K562 (cell line): ENCODE results near the gene CRACR2B. TPM values are rescaled to one million over a fixed set of nuclear protein-coding genes. Genes with fewer than 3 reads are reported as not detected.

Experiments
- ATAC-seq: fragments of 200-7000 bp; cut with Tn5 transposase; 3 replicates; pipeline ENCODE4 v1.9.1; 2020; ENCODE audit warnings: moderate library complexity
- BruUV-seq: library from RNA; stranded (reverse); fragments of 400-500 nt; replicated peaks from 2 replicates; lab custom pipeline; 2021; lab: Mats Ljungman, UMichigan
- CTCF ChIA-PET: fragments of 300-600 bp; formaldehyde crosslinking; extraction: SDS; loops from one replicate; lab custom pipeline; 2021; ENCODE audit warnings: low intra/inter-chr PET ratio; lab: Yijun Ruan, JAX
- POLR2A ChIA-PET: fragments of 300-600, 350-650 bp; sonication (Branson Sonifier 250); formaldehyde crosslinking; extraction: SDS; loops from one replicate; lab custom pipeline; 2021; ENCODE audit warnings: antibody characterized with exemption, inconsistent platforms; lab: Yijun Ruan, JAX
- DNase-seq, 4 experiments: peaks; one replicate each; pipeline versions ENCODE4 v3.0.0 to v3.0.0-alpha.2; 2011 to 2018; ENCODE audit warnings: low spot score in 3 of 4, mixed read lengths in 3 of 4; ENCODE audit errors: extremely low read depth in 1 of 4
- FAIRE-seq: peaks from 2 replicates; lab custom pipeline; 2011; peaks lifted over from hg19 to GRCh38; lab: Jason Lieb, UNC
- H2AFZ ChIP-seq: 2 replicates; pipeline ENCODE4 v1.6.0; 2011; ENCODE audit warnings: low read depth, low read length, control low read depth, inconsistent platforms
- H3K27ac ChIP-seq: fragments of 200-600 bp; 3 replicates; pipeline ENCODE4 v1.8.0; 2011; ENCODE audit warnings: low read depth, mild to moderate bottlenecking, control low read depth, inconsistent platforms, low read length, moderate library complexity, mixed read lengths; ENCODE audit errors: extremely low read depth
- H3K27me3 ChIP-seq, 2 experiments: fragments of 300-600 bp in 1 of 2; 2 replicates in 1 of 2; 3 replicates in 1 of 2; pipeline versions ENCODE4 v1.6.0 to v1.8.0; 2011; ENCODE audit warnings: inconsistent platforms in 2 of 2, low read length in 2 of 2, mild to moderate bottlenecking in 1 of 2, mixed read lengths in 1 of 2, moderate library complexity in 1 of 2; ENCODE audit not compliant: control insufficient read depth in 2 of 2, insufficient read depth in 2 of 2
- H3K36me3 ChIP-seq: fragments of 300-600 bp; 3 replicates; pipeline ENCODE4 v1.8.0; 2011; ENCODE audit warnings: mild to moderate bottlenecking, low read length, inconsistent platforms; ENCODE audit not compliant: control insufficient read depth, insufficient read depth
- H3K4me1 ChIP-seq, 2 experiments: fragments of 200-600 bp in 1 of 2; replicated peaks in 1 of 2; 2 replicates in 1 of 2; 3 replicates in 1 of 2; pipeline versions ENCODE4 v1.5.1 to v1.8.0; 2011; ENCODE audit warnings: inconsistent platforms in 2 of 2, low read length in 2 of 2, mild to moderate bottlenecking in 1 of 2, mixed read lengths in 1 of 2, moderate library complexity in 1 of 2; ENCODE audit not compliant: control insufficient read depth in 2 of 2, insufficient read depth in 2 of 2
- H3K4me2 ChIP-seq: 2 replicates; pipeline ENCODE4 v1.6.1; 2011; ENCODE audit warnings: low read length, control low read depth, inconsistent platforms, mixed read lengths; ENCODE audit not compliant: insufficient read depth
- H3K4me3 ChIP-seq: fragments of 200-600 bp; sonication (generic), shearing (Covaris generic); 2 replicates; pipeline ENCODE4 v1.5.1; 2016; ENCODE audit warnings: control low read depth, inconsistent platforms
- H3K79me2 ChIP-seq: fragments of 200-600 bp; 3 replicates; pipeline ENCODE4 v1.8.0; 2011; ENCODE audit warnings: low read length, inconsistent platforms; ENCODE audit not compliant: control insufficient read depth, insufficient read depth
- H3K9ac ChIP-seq, 2 experiments: 2 replicates each; pipeline versions ENCODE4 v1.6.0 to v1.6.1; 2011; ENCODE audit warnings: low read depth in 2 of 2, low read length in 2 of 2, control low read depth in 1 of 2, inconsistent platforms in 1 of 2, mild to moderate bottlenecking in 1 of 2, mixed read lengths in 1 of 2; ENCODE audit not compliant: insufficient read depth in 1 of 2
- H3K9me1 ChIP-seq: one replicate; pipeline ENCODE4 v1.6.0; 2011; ENCODE audit warnings: inconsistent platforms, mild to moderate bottlenecking, low read length, moderate library complexity; ENCODE audit not compliant: control insufficient read depth, insufficient read depth
- H3K9me3 ChIP-seq: replicated peaks from 2 replicates; pipeline ENCODE4 v1.5.1; 2011; ENCODE audit warnings: low read depth, low read length, inconsistent platforms; ENCODE audit not compliant: control insufficient read depth, insufficient read depth
- H4K20me1 ChIP-seq: replicated peaks from 2 replicates; pipeline ENCODE4 v1.6.1; 2011; ENCODE audit warnings: low read length, inconsistent platforms, mixed read lengths; ENCODE audit not compliant: control insufficient read depth, insufficient read depth
- CC2D1A ChIP-seq: fragments of 450-650 bp; IDR thresholded peaks from 2 replicates; pipeline ENCODE4 v1.6.1; 2017; ENCODE audit warnings: mild to moderate bottlenecking
- EP400 ChIP-seq: fragments of 450-650 bp; IDR thresholded peaks from 2 replicates; pipeline ENCODE4 v1.6.1; 2017; ENCODE audit warnings: antibody characterized with exemption, mild to moderate bottlenecking, moderate library complexity
- ETS2 ChIP-seq: IDR thresholded peaks from 2 replicates; pipeline ENCODE4 v1.6.1; 2016; ENCODE audit warnings: borderline replicate concordance, missing genetic modification characterization, mild to moderate bottlenecking, moderate library complexity, missing compliant biosample characterization; ENCODE audit not compliant: poor library complexity, severe bottlenecking
- ILK ChIP-seq: fragments of 450-650 bp; IDR thresholded peaks from 2 replicates; pipeline ENCODE4 v1.6.1; 2016; ENCODE audit warnings: missing genetic modification characterization, low read depth, mild to moderate bottlenecking, missing compliant biosample characterization, moderate library complexity, borderline replicate concordance
- L3MBTL2 ChIP-seq: fragments of 450-650 bp; IDR thresholded peaks from 2 replicates; pipeline ENCODE4 v1.6.1; 2016; ENCODE audit warnings: mild to moderate bottlenecking, moderate library complexity
- SETDB1 ChIP-seq: IDR thresholded peaks from one replicate; pipeline ENCODE4 v1.6.1; 2012; ENCODE audit warnings: low read length, control low read depth, inconsistent platforms
- STAT5B ChIP-seq: fragments of 250-450 bp; sonication (Bioruptor Pico); IDR thresholded peaks from 2 replicates; pipeline ENCODE4 v1.8.0; 2021; ENCODE audit warnings: mild to moderate bottlenecking, inconsistent platforms
- TBL1XR1 ChIP-seq, 2 experiments: IDR thresholded peaks; 2 replicates each; pipeline ENCODE4 v1.6.1; 2012; ENCODE audit warnings: improper control_type of control experiment in 2 of 2, low read length in 2 of 2, mild to moderate bottlenecking in 1 of 2
- TBP ChIP-seq: optimal IDR thresholded peaks from 2 replicates; pipeline ENCODE3; 2011; ENCODE audit warnings: low read depth, low read length, improper control_type of control experiment
- WHSC1 ChIP-seq: IDR thresholded peaks from one replicate; pipeline ENCODE4 v1.6.1; 2012; ENCODE audit warnings: low read length, control low read depth, inconsistent platforms
- YY1 ChIP-seq, 3 experiments: IDR thresholded peaks; 2 replicates each; pipeline ENCODE4 v1.6.1; 2011; ENCODE audit warnings: low read length in 2 of 3, mild to moderate bottlenecking in 2 of 3, moderate library complexity in 2 of 3, borderline replicate concordance in 1 of 3, control low read depth in 1 of 3, low read depth in 1 of 3; ENCODE audit not compliant: insufficient read depth in 3 of 3, insufficient replicate concordance in 2 of 3, control insufficient read depth in 1 of 3, insufficient read length in 1 of 3; ENCODE audit errors: extremely low read depth in 1 of 3
- ZNF592 ChIP-seq: fragments of 450-650 bp; IDR thresholded peaks from 2 replicates; pipeline ENCODE4 v1.6.1; 2017; ENCODE audit warnings: antibody characterized with exemption, mild to moderate bottlenecking
- WGBS: fragments of 100-300 bp; shearing (Covaris generic); methylation state at CpG from one replicate; pipeline ENCODE4 v1.1.6; 2016; ENCODE audit warnings: low coverage, mixed read lengths; ENCODE audit not compliant: insufficient coverage; ENCODE audit errors: missing lambda C conversion rate; 5-methylcytosine and 5-hydroxymethylcytosine counted together
- in situ Hi-C: fragments of 300-500 bp; cut with MboI; formaldehyde crosslinking; loops from 4 replicates; pipeline ENCODE4 v1.15.0; 2018; ENCODE audit warnings: inconsistent platforms, mixed read lengths
- intact Hi-C: fragments of 100-400 bp; cut with micrococcal nuclease; formaldehyde crosslinking; loops from 2 replicates; pipeline ENCODE4 v1.14.2; 2022
- polyA plus RNA-seq, 8 experiments: library from polyadenylated mRNA; depleted of rRNA in 4 of 8; stranded (reverse) in 5 of 8; unstranded in 3 of 8; fragments of >200 nt; fragmentation: Nextera tagmentation in 2 of 8; fragmentation: Illumina TruSeq in 1 of 8; extraction: Ambion mirVana in 2 of 8; extraction: Trizol in 1 of 8; gene quantifications; 2 replicates each; pipeline versions ENCODE4 v1.2.1 to v1.2.3, GENCODE V29; 2011 to 2014; ENCODE audit warnings: inconsistent platforms in 1 of 8, missing spikeins in 1 of 8
- total RNA-seq, 7 experiments: library from RNA; depleted of rRNA in 6 of 7; stranded (reverse); fragments of >200 nt in 6 of 7; fragmentation: Illumina TruSeq in 2 of 7; extraction: Trizol in 2 of 7; gene quantifications; 2 replicates each; pipeline versions ENCODE4 v1.2.1 to v1.2.3, GENCODE V29; 2011 to 2021; ENCODE audit warnings: low replicate concordance in 1 of 7
- TF ChIP-seq, protein P1 (sequence below): sonication (generic); formaldehyde crosslinking; IDR thresholded peaks from 2 replicates; pipeline ENCODE4 v1.8.1; 2022; ENCODE audit warnings: missing genetic modification reagents
- TF ChIP-seq, protein P2 (sequence below): IDR thresholded peaks from 2 replicates; pipeline ENCODE4 v1.6.1; 2011; ENCODE audit not compliant: insufficient read length; ENCODE audit errors: extremely low read depth

The CRACR2B gene
- total and polyA plus RNA-seq, 9 of the 15 experiments (the other 6 are each of a cell fraction or from before 2014, with no cell fraction given): 0.10 to 51.0 (median 6.0) TPM

GRCh38 chr11:819129-819931, 8.4 kb upstream of the CRACR2B start:
- ChIA-PET CTCF (no interaction called here), POLR2A (interaction anchor here (0.6 to 5.2 kb wide), 15 partner anchors 8 to 259 kb away, joined by 3 to 36 read pairs (median 5); partner anchors contain the start of genes CD151, CRACR2B, LMNTD2 and POLR2L)
- peak overlapping the region; percentile 87 to 100 for H3K9ac ChIP-seq
- FAIRE-seq (no peak), ATAC-seq (peak; percentile 88), DNase-seq (peak; percentile 85 to 95 (median 90))
- H3K27ac ChIP-seq: peak overlapping the region; percentile 92
- intact Hi-C loops: no loop called here
- no TSS peak for BruUV-seq
- H3K4me3 ChIP-seq: peak overlapping the region; percentile 89
- peak overlapping the region; percentile 86 for H3K4me2 ChIP-seq
- H3K4me1 ChIP-seq: peaks cover 11 to 67% of the 10 kb centered on the region in 2 experiments; a peak in 4 of 5 replicates
- H4K20me1 ChIP-seq: peaks cover 13% of the 10 kb centered on the region
- H3K36me3 ChIP-seq: peaks cover 31% of the 10 kb centered on the region; the same call in 1 of the 3 replicates
- WGBS: under 1% methylated on average over 46 of the region's 96 CpGs
- peaks cover 6% of the 10 kb centered on the region for H3K9me1 ChIP-seq
- H2AFZ ChIP-seq: peak overlapping the region; percentile 93
- H3K27me3 ChIP-seq: no peaks in the 10 kb centered on the region
- in situ Hi-C loops: no loop called here
- H3K79me2 ChIP-seq: peaks cover 25% of the 10 kb centered on the region
- H3K9me3 ChIP-seq: no peaks in the 10 kb centered on the region
- TF ChIP-seq YY1 (IDR thresholded peaks at IDR 0.05; ENCODE audit: borderline replicate concordance in 1 of 3, control insufficient read depth in 1 of 3, extremely low read depth in 1 of 3, insufficient read depth in 3 of 3, insufficient read length in 1 of 3, insufficient replicate concordance in 2 of 3, low read depth in 1 of 3, low read length in 2 of 3) (peak in 1 of 3 experiments; percentile 37), STAT5B (CRISPR knock-in tag) (no peak), CC2D1A (no peak), ILK (no peak), L3MBTL2 (peak; percentile 72), ZNF592 (peak; percentile 52; the same call in 1 of the 2 replicates), WHSC1 (no peak), TBP (peak; percentile 97), ETS2 (tag) (no peak), SETDB1 (no peak), EP400 (peak; percentile 26; the same call in 1 of the 2 replicates), TBL1XR1 (IDR thresholded peaks at IDR 0.05; ENCODE audit: low read length in 2 of 2) (0 out of 4 replicates have a peak, but pooled peaks of 1 of the 2 experiments have one; percentile 32)
- TF ChIP-seq, protein P1, sequence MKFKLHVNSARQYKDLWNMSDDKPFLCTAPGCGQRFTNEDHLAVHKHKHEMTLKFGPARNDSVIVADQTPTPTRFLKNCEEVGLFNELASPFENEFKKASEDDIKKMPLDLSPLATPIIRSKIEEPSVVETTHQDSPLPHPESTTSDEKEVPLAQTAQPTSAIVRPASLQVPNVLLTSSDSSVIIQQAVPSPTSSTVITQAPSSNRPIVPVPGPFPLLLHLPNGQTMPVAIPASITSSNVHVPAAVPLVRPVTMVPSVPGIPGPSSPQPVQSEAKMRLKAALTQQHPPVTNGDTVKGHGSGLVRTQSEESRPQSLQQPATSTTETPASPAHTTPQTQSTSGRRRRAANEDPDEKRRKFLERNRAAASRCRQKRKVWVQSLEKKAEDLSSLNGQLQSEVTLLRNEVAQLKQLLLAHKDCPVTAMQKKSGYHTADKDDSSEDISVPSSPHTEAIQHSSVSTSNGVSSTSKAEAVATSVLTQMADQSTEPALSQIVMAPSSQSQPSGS (CRISPR knock-in tag): no peak
- TF ChIP-seq, protein P2, sequence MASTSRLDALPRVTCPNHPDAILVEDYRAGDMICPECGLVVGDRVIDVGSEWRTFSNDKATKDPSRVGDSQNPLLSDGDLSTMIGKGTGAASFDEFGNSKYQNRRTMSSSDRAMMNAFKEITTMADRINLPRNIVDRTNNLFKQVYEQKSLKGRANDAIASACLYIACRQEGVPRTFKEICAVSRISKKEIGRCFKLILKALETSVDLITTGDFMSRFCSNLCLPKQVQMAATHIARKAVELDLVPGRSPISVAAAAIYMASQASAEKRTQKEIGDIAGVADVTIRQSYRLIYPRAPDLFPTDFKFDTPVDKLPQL: peak; percentile 49
